ENCODE measurements around the gene MAPK4.
"Not testable (repeated sequence)": the region's sequence is repeated elsewhere in the genome, so short reads cannot be mapped to it uniquely, and the experiment has no call there.

MAPK4 gene

DNA sequence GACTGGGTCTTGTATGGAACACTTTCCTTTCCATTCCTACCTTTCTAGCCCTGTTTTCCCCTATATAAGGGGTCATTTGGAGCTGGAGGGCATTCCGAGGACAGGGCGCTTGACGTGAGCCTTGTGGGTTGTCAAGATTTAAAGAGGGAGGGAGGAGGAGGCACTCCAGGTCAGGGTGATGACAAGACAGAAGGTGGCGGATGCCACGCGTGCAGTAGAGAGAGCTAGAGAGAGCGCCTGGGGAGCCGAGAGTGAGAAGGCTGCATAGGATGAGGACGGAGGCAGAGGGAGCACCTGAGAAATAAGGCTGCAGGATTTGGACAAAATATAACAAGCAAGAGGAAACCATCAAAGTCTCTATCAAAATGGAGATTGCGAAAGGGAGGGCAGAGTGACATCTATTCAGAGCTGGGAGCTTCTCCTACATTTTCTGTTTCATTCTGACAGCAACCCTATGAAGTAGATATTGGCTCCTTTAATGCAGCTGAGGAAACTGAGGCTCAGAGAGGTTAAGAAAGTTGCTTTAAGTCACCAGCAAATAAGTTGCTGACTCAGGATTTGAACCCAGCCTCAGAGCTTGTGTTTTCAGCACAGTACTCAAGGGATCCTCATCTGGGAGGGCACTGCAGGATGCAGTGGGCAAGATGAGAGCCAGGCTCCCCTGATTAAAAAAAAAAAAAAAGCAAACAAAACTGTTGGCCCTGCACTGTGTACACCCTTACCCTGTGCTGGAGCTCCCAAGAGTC lies 135.7 kb downstream of the MAPK4 start:
- no peak for DNase-seq

GRCh38 chr18:50696436-50696835 lies 136.5 kb downstream of the MAPK4 start:
- DNase-seq = no peak

DNA sequence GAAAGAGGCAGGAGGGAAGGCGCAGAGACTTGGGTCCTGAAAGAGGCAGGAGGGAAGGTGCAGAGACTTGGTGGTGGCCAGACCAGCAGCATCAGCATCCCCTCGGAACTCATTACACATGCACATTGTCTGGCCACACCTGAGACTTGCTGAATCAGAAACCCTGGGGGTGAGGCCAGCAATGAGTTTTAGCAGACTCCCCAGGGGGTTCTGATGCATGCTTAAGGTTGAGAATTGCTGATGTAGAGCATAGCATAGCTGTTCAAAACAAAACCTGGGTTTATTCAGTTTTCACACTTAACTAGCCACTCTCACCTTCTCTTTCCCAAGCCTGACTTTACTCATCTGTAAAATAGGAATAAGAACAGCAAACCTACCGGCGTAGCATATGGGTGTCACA lies 137.0 kb downstream of the MAPK4 start:
- DNase-seq = no peak

GRCh38 chr18:50697509-50697908 lies 137.6 kb downstream of the MAPK4 start:
- DNase-seq = no peak

DNA sequence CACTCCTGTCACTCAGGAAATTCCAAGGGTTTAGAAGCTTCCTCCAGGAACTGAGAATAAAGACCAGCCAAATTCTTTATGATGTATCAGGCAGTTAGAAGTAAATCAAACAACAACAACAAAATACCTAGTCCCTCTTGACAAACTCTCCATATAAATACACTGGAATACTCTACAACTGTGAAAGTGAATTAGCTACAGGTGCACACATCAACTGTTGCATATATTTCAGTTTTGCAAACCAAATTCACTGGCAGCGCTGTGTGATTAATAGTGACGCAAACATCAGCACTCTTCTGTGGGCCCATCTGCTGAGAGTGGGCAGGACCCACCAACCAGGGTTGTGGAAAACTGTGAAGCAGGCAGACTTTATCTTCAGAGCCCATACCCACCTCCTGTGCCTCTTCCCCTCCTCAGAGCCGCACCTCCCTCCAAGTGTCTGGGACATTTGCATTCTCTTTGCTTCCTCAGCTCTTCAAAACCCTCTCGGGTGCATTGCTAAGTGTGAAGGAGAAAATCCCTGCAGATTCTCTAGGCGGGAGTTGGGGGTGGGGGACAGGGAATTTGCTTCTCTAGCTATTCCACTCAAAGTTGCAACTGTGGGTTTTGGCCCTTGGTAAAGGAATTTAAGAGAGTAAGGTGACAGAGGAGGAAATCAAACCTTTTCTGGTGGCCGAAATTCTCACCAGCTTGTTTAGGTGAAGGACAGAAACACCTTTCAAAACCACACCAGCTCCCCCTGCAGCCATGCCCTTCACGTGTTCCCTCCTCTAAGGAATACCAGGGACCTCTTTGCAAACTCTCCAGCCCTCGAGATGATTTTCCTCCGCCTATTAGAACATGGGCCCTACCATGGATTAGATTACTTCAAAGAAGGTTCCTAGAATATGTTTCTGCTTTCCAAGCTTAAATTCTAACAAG lies 140.6 kb downstream of the MAPK4 start:
- no peak for DNase-seq

GRCh38 chr18:50704357-50704940 lies 144.6 kb downstream of the MAPK4 start:
- no peak for DNase-seq

DNA sequence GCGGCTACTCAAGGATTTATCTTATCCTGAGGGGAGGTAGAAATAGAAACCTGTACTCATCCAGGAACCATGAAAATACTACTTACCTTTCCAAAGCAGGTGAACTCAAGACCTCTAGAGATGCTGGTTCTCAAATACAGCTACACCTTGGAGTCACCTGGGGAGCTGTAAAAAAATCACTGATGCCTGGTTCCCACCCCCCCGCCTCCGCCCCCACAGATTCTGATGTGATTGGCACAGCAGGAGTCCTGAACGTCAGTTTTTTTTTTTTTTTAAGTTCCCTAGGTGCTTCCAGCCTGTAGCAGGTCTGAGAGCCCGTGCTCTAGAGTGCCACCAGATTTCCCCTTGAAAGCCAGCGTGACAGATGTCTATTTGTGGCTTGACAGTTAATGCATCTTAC lies 146.3 kb downstream of the MAPK4 start:
- DNase-seq = peak; percentile 45

- no peak for DNase-seq
Observed at GRCh38 chr18:50706651-50707050, 146.8 kb downstream of the MAPK4 start.

DNA sequence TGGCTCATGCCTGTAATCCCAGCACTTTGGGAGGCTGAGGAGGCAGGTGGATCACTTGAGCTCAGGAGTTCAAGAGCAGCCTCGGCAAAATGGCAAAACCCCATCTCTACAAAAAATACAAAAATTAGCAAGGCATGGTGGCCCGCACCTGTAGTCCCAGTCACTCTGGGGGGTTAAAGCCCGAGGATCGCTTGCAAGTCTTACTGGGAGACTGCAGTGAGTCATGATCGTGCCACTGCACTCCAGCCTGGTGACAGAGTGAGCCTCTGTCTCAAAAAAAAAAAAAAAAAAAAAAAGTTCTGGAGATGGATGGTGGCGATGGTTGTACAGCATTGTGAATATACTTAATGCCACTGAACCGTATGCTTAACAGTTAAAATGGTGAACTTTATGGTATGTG lies 147.4 kb downstream of the MAPK4 start:
- not testable (repeated sequence) for DNase-seq

GRCh38 chr18:50707855-50708469 lies 148.1 kb downstream of the MAPK4 start:
- peak; percentile 48 for DNase-seq

GRCh38 chr18:50709193-50709592 lies 149.3 kb downstream of the MAPK4 start:
- no peak for DNase-seq

- no peak for DNase-seq
Observed at GRCh38 chr18:50711386-50711785, 151.5 kb downstream of the MAPK4 start.

- no peak for DNase-seq
Observed at GRCh38 chr18:50715919-50716318, 156.0 kb downstream of the MAPK4 start.

- no peak for DNase-seq
Observed at GRCh38 chr18:50716902-50717301, 157.0 kb downstream of the MAPK4 start.

GRCh38 chr18:50717563-50717962 lies 157.7 kb downstream of the MAPK4 start:
- no peak for DNase-seq

DNA sequence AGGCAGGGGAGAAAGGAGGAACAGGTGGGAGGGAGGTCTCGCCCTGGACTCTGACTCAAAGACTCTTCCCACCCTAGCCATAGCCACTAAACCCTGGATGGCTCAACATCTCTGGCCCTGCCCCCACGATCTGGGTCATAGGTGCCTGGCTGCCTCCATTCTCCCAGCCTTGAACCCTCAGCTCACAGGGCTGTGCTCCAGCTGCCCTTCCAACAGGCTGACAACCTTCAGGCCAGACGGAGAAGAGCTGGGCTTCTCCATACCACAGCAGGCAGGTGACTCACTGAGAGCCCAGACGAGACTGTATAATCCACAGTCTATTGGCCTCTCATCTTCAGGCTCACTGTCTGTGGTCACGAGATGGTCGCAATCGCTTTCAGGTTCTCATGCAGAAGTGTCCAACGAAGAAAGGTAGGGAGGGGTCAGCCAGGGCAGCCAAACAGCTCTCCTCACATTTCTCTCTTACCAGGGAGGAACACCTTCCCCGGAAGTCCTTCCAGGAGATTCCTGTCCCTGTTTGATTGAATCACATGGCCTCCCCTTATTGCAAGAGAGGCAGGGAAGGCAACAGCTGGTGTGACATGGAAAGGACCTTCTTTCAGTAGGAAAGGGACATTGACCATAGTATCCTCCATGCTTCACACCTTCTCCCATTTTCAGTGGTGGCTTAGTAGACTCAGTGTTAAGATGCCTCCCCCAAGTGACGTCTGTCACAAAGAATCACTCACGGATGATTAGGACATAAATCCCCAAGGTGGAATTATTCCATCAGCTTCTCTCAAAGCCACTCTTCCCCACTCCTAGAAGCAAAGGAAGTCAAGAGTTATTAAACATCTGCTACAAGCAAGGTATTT lies 159.8 kb downstream of the MAPK4 start:
- DNase-seq = no peak

GRCh38 chr18:50720325-50720674 lies 160.4 kb downstream of the MAPK4 start:
- DNase-seq = no peak

DNA sequence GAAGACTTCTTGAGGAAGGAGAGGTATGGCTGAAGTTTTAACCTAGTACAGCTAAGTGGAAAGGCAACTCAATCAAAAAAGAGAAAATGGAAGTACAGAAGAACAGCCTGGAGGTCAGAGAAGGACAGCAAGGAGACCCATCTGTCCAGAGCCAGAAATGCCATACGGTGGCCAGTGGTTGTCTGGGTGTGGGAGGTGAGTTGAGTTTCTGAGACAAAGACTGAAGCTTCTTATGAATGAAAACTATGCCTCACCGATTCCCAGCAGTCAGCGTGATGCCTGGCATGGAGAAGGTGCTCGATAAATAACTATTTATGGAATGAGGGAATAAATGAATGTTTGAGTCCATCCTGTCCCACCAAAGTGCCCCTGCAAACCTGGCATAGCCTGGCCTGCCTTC lies 161.1 kb downstream of the MAPK4 start:
- no peak for DNase-seq

- no peak for DNase-seq
Observed at GRCh38 chr18:50721451-50722120, 161.7 kb downstream of the MAPK4 start.

DNA sequence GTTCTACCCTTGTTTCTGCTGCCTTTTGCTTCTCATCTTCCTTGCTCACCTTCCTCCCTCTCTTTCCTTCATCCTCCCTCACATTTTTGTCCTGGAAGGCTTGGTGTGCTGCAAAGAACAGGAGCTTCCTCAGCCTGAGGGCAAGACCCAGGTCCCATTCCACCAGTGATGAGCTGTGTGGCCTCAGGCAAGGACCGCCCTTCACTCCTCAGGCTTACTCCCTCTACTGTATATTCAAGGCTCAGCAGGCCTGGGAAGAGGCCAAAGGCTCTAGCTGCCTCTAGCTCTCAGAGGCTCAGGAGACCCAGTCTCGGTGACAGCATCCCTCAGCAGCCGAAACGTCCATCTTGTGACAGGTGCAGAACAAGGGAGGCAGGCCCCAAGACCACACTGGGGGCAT lies 162.4 kb downstream of the MAPK4 start:
- no peak for DNase-seq

DNA sequence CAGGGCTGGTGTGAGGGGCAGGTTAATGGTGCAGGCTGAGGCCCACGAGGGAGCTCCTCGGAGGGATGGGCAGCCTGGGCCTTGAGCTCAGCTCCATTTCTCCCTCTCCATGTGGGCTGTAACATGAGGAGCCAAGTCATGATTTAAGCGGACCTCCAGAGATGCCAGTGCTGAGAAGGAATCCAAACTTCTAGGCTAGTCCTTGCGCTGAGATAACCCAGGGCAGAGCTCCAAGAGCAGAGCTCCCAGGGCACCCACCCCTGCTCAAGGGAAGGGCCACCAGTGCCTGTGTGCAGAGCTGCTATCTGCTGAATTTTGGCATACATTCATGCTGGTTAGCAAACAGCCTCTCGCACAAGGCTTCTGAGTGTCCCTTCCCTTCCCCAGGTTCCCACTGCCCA lies 164.9 kb downstream of the MAPK4 start:
- DNase-seq = no peak

Measured in NCI-H1092 (cell line).